GM21390 (cell line): ENCODE results near the gene DCUN1D2.
"Not testable (repeated sequence)": the region's sequence is repeated elsewhere in the genome, so short reads cannot be mapped to it uniquely, and the experiment has no call there.

Source experiments
- ATAC-seq: cut with Tn5 transposase; IDR thresholded peaks from one replicate; pipeline ENCODE4 v1.9.1; 2021; ENCODE audit not compliant: unreplicated experiment

The DCUN1D2 gene

GRCh38 chr13:113449693-113450347, 40.7 kb downstream of the DCUN1D2 start:
- ATAC-seq: no peak

- ATAC-seq: no peak
Observed at GRCh38 chr13:113448885-113449692, 41.4 kb downstream of the DCUN1D2 start.

- no peak for ATAC-seq
Observed at GRCh38 chr13:113448545-113448884, 42.0 kb downstream of the DCUN1D2 start.

- no peak for ATAC-seq
Observed at GRCh38 chr13:113447596-113447995, 42.9 kb downstream of the DCUN1D2 start.

GRCh38 chr13:113446488-113446854, 44.0 kb downstream of the DCUN1D2 start:
- no peak for ATAC-seq

- no peak for ATAC-seq
Observed at GRCh38 chr13:113445791-113446487, 44.6 kb downstream of the DCUN1D2 start.

- no peak for ATAC-seq
Observed at GRCh38 chr13:113443991-113444390, 46.5 kb downstream of the DCUN1D2 start.

- ATAC-seq: no peak
Observed at GRCh38 chr13:113442985-113443362, 47.5 kb downstream of the DCUN1D2 start.

- ATAC-seq: no peak
Observed at GRCh38 chr13:113442354-113442984, 48.0 kb downstream of the DCUN1D2 start.

GRCh38 chr13:113441661-113442060, 48.9 kb downstream of the DCUN1D2 start:
- ATAC-seq: no peak

GRCh38 chr13:113437408-113438010, 53.0 kb downstream of the DCUN1D2 start:
- ATAC-seq: no peak

GRCh38 chr13:113436866-113437265, 53.6 kb downstream of the DCUN1D2 start:
- not testable (repeated sequence) for ATAC-seq

GRCh38 chr13:113435907-113436306, 54.6 kb downstream of the DCUN1D2 start:
- ATAC-seq: not testable (repeated sequence)

GRCh38 chr13:113433391-113433916, 57.1 kb downstream of the DCUN1D2 start:
- ATAC-seq: no peak

- ATAC-seq: no peak
Observed at GRCh38 chr13:113432506-113433270, 57.8 kb downstream of the DCUN1D2 start.

- ATAC-seq: no peak
Observed at GRCh38 chr13:113431171-113431570, 59.3 kb downstream of the DCUN1D2 start.

- ATAC-seq: no peak
Observed at GRCh38 chr13:113430378-113431110, 60.0 kb downstream of the DCUN1D2 start.

GRCh38 chr13:113429608-113429985, 60.9 kb downstream of the DCUN1D2 start:
- no peak for ATAC-seq

- no peak for ATAC-seq
Observed at GRCh38 chr13:113428871-113429607, 61.5 kb downstream of the DCUN1D2 start.
